ENCODE results near the gene CEP112.

GRCh38 chr17:66177048-66177447, 14.9 kb downstream of the CEP112 start:
- TF ChIP-seq ZNF70 (CRISPR knock-in tag; IDR thresholded peaks at IDR 0.05) (no peak), ZC3H10 (CRISPR knock-in tag; IDR thresholded peaks at IDR 0.05) (no peak), ARNTL (CRISPR knock-in tag; IDR thresholded peaks at IDR 0.05; ENCODE audit: borderline replicate concordance, low read depth) (no peak), TCF4 (CRISPR knock-in tag; IDR thresholded peaks at IDR 0.05; ENCODE audit: borderline replicate concordance) (no peak), PATZ1 (CRISPR knock-in tag; IDR thresholded peaks at IDR 0.05; ENCODE audit: borderline replicate concordance) (no peak), ISL1 (CRISPR knock-in tag; IDR thresholded peaks at IDR 0.05) (no peak), ZFP3 (CRISPR knock-in tag; IDR thresholded peaks at IDR 0.05) (no peak), RARB (CRISPR knock-in tag; IDR thresholded peaks at IDR 0.05) (no peak)
- TF ChIP-seq, protein P1, sequence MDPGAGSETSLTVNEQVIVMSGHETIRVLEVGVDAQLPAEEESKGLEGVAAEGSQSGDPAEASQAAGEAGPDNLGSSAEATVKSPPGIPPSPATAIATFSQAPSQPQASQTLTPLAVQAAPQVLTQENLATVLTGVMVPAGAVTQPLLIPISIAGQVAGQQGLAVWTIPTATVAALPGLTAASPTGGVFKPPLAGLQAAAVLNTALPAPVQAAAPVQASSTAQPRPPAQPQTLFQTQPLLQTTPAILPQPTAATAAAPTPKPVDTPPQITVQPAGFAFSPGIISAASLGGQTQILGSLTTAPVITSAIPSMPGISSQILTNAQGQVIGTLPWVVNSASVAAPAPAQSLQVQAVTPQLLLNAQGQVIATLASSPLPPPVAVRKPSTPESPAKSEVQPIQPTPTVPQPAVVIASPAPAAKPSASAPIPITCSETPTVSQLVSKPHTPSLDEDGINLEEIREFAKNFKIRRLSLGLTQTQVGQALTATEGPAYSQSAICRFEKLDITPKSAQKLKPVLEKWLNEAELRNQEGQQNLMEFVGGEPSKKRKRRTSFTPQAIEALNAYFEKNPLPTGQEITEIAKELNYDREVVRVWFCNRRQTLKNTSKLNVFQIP (CRISPR knock-in tag; IDR thresholded peaks at IDR 0.05; ENCODE audit: borderline replicate concordance, low read depth): no peak
